Retinal pigment epithelial cell (primary cell): ENCODE measurements around the gene DHCR24.

Experiments
- DNase-seq: peaks from one replicate; pipeline ENCODE4 v3.0.0-alpha.2; 2010; ENCODE audit warnings: low read depth
- H3K4me3 ChIP-seq: 2 replicates; pipeline ENCODE4 v1.5.1; 2011; ENCODE audit warnings: mild to moderate bottlenecking, low read length, control low read depth, moderate library complexity
- CTCF ChIP-seq: conservative IDR thresholded peaks from 2 replicates; pipeline ENCODE4 v1.5.1; 2011; ENCODE audit warnings: low read depth, low read length, control low read depth, inconsistent platforms

DHCR24 gene

GRCh38 chr1:54853096-54853792 is 33.8 kb downstream of the DHCR24 start:
- no peak for DNase-seq
- H3K4me3 ChIP-seq, result no peak overlapping the region
- TF ChIP-seq CTCF, result no peak

- no peak for DNase-seq
- TF ChIP-seq CTCF, result no peak
- no peak overlapping the region for H3K4me3 ChIP-seq
These were observed 35.0 kb downstream of the DHCR24 start for GRCh38 chr1:54851936-54852524.

GRCh38 chr1:54851406-54851805 is 35.6 kb downstream of the DHCR24 start:
- no peak for DNase-seq
- TF ChIP-seq CTCF, result no peak
- no peak overlapping the region for H3K4me3 ChIP-seq

- DNase-seq, result peak; percentile 34
- no peak for TF ChIP-seq CTCF
- no peak overlapping the region for H3K4me3 ChIP-seq
These were observed 36.3 kb downstream of the DHCR24 start for GRCh38 chr1:54850737-54851136.

- TF ChIP-seq CTCF, result no peak
- DNase-seq, result no peak
- no peak overlapping the region for H3K4me3 ChIP-seq
These were observed 36.8 kb downstream of the DHCR24 start for GRCh38 chr1:54850069-54850730.

- no peak for DNase-seq
- H3K4me3 ChIP-seq, result no peak overlapping the region
- no peak for TF ChIP-seq CTCF
These were observed 37.6 kb downstream of the DHCR24 start for GRCh38 chr1:54849219-54850068.
